HL-60/S4 (cell line): ENCODE results near the gene FBLIM1.
"Not testable (repeated sequence)": the region's sequence is repeated elsewhere in the genome, so short reads cannot be mapped to it uniquely, and the experiment has no call there.

Source experiments
- in situ Hi-C: fragments of 300-500 bp; cut with MboI; formaldehyde crosslinking; loops from 2 replicates; pipeline ENCODE4 v1.14.3; 2022; ENCODE audit warnings: low sequenced_read_pairs

The FBLIM1 gene

GRCh38 chr1:15802234-15802965, 43.8 kb downstream of the FBLIM1 start:
- in situ Hi-C loops, result loop anchor here (25.0 kb wide), 2 partner anchors 185 to 385 kb away; partner anchors contain the start of gene ZBTB17

- in situ Hi-C loops, result loop anchor here (25.0 kb wide), 2 partner anchors 184 to 384 kb away; partner anchors contain the start of gene ZBTB17
Measured at GRCh38 chr1:15803380-15803779, 44.8 kb downstream of the FBLIM1 start.

- in situ Hi-C loops, result loop anchor here (25.0 kb wide), 2 partner anchors 183 to 383 kb away; partner anchors contain the start of gene ZBTB17
Measured at GRCh38 chr1:15804060-15804459, 45.5 kb downstream of the FBLIM1 start.

- in situ Hi-C loops, result loop anchor here (25.0 kb wide), 2 partner anchors 180 to 380 kb away; partner anchors contain the start of gene ZBTB17
Measured at GRCh38 chr1:15807121-15807520, 48.5 kb downstream of the FBLIM1 start.

- in situ Hi-C loops, result loop anchor here (25.0 kb wide), 2 partner anchors 180 to 380 kb away; partner anchors contain the start of gene ZBTB17
Measured at GRCh38 chr1:15807549-15807948, 49.0 kb downstream of the FBLIM1 start, which contains the start of gene UQCRHL. UQCRHL (minus strand) TSS chr1:15807649; CDS start chr1:15807649, 0 bp downstream.

DNA sequence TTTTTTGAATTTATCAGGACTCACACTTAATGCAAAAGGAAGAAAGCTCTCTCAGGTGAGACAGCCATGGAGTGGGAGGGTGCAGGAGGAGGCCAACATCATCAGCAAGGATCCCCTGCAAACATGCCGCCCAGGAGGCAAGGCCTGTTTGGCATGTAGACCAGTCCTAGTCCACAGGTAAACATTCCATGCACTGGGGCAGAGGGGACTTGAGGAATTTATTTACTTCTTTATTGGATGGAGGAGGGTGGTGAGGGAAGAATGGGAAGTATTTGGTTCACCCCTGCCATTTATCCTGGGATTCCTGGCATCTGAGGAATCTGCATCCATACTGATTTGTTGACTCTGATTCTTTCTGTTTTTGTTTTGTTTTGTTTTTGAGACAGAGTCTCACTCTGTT, 50.4 kb downstream of the FBLIM1 start:
- in situ Hi-C loops, result loop anchor here (25.0 kb wide), 2 partner anchors 178 to 378 kb away; partner anchors contain the start of gene ZBTB17

DNA sequence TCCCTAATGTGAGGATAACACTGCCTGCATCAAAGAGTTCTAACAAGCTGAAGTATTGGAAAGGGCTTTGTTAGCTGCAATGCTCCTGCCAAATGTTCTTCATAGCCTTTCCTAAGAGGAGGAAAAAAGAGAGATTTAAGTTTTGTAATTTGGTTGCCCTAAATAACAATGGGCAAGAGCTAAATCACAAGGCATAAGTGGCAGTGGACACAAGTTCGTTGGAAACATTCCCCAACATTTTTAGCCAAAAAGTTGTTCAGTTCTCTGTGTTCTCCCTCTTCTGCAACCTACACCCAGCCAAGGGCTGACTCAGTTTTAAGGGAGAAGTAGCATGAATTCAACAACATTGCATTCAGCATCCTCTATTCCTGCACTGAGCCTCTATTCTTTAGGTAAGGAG, 51.5 kb downstream of the FBLIM1 start:
- in situ Hi-C loops, result loop anchor here (25.0 kb wide), 2 partner anchors 177 to 377 kb away; partner anchors contain the start of gene ZBTB17

DNA sequence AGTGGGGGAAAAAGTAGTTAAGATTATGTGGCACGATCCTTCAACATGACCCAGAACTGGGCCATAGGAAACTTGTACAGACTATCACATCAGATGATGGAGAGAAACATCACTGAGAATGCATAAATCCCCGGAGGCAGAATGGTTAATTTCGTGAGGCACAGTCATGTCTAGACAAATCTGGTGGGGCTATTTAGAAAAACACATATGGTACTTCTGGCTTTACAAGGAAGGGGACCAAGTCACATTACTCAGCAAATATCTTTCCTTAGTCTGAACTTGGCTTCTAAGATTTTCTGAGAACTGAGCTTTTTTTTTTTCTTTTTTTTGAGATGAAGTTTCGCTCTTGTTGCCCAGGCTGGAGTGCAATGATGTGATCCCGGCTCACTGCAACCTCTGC, 58.1 kb downstream of the FBLIM1 start:
- in situ Hi-C loops, result loop anchor here (25.0 kb wide), 2 partner anchors 171 to 371 kb away; partner anchors contain the start of gene ZBTB17

DNA sequence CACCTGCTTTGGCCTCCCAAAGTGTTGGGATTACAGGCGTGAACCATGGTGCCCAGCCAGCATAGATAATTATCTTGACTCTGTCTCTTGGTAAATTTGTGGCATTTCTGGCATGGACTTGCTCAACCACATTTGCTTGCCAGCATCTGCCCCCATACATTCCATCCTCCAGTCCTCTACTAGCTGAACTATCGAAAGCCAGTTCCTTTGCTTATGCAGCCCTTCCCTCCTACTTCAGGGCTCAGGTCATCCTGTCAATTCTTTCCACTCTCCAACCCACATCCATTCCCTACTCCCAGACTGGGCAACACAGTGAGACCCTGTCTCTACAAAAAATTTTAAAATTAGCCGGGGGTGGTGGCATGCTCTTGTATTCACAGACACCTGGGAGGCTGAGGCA, 61.9 kb downstream of the FBLIM1 start:
- in situ Hi-C loops, result loop anchor here (25.0 kb wide), 2 partner anchors 167 to 367 kb away; partner anchors contain the start of gene ZBTB17

DNA sequence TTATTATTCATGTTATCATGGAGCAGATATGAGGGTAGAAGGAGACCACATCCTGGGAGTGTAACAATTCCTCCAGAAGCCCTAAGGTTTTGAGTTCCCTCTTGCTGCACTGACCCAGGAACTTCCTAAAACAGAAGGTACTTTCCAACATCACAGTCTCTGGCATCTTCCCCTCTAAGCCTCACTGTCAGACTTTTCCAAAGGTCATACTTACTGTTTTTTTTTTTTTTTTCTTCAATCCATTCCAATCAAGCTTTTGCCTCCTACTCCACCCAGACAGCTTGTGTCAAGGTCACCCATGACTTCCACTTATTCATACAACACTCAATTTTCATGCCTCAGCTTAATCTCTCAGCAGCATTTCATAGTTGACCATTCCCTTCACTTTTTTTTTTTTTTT, 67.2 kb downstream of the FBLIM1 start:
- in situ Hi-C loops, result no loop called here

DNA sequence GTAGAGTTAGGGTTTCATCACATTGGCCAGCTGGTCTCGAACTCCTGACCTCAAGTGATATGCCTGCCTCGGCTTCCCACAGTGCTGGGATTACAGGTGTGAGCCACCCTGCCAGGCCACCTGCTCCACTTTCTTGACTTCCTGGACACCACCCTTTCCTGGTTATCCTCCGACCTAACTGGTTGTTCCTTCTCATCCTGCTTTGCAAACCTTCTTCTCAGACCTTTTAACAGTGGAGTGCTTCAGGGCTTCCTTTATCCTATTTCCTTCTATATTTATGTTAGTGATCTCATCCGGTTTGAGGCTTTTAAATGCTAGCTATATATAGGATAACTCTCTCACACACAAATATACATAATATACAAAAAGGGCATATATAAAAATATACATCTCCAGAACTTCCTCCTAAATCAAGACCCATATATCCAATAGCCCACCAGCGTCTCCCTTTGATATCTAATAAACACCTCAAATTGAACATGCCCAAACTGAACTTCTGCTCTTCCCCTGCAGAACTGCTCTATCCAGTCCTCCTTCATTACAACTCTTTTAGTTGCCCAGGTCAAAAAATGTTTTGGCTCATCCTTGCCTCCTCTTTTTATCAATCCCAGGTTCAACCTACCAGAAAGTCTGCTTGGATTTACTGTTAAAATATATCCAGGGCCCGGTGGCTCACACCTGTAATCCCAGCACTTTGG, 68.4 kb downstream of the FBLIM1 start:
- in situ Hi-C loops, result no loop called here

DNA sequence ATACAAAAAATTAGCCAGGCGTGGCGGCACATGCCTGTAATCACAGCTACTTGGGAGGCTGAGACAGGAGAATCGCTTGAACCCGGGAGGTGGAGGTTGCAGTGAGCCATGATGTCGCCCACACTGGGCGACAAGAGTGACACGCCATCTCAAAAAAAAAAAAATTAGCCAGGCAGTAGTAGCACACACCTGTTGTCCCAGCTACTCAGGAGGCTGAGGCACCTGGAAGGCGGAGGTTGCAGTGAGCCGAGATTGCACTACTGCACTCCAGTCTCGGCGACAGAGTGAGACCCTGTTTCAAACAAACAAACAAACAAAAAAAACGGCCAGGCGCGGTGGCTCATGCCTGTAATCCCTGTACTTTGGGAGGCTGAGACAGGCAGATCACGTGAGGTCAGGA, 69.0 kb downstream of the FBLIM1 start:
- in situ Hi-C loops, result not testable (repeated sequence)

DNA sequence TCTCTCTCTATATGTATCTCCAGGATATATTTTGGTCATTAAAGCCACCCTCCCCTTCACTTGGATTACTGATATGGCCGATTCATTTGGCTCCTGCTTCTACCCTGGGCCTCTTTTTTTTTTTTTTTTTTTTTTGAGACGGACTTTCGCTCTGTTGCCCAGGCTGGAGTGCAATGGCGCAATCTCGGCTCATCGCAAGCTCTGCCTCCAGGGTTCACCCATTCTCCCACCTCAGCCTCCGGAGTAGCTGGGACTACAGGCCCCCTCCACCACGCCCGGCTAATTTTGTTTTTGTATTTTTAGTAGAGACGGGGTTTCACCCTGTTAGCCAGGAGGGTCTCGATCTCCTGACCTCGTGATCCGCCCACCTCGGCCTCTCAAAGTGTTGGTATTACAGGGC, 70.3 kb downstream of the FBLIM1 start:
- in situ Hi-C loops, result not testable (repeated sequence)

DNA sequence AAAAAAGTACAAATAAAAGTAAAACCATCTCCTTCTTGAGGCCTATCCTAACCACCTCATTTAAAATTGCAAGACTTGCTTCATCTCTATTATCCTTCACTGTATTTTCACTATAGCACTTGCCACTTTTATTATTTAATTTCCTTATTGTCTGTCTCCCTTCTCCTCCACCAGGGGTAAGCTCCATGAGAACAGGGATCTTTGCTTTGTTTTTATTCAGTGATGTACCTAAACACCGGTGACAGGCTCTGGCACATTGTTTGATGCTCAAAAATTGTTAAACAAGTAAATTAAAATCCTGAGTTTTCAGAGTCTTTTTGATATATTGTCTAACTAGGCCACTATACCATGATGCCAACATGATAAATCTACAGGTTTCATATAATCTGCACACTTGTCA, 71.7 kb downstream of the FBLIM1 start:
- in situ Hi-C loops, result no loop called here

DNA sequence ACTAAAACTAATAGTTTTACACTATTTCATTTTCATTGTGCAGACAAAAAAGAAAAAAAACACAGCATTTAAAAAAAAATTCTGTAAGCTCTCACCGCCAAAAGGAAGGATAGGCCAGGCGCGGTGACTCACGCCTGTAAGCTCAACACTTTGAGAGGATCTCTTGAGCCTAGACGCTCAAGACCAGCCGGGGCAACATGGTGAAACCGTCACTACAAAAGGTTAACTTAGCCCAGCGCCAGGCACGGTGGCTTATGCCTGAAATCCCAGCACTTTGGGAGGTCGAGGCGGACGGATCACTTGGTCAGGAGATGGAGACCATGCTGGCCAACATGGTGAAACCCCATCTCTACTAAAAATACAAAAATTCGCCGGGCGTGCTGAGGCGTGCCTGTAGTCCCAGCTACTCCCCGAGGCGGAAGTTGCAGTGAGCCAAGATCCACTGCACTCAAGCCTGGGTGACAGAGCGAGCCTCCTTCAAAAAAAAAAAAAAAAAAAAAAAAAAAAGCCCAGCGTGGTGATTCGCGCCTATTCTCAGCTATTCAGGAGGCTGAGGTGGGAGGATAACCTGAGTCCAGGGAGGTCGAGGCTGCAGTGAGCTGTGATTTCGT, 74.6 kb downstream of the FBLIM1 start:
- in situ Hi-C loops, result no loop called here

- in situ Hi-C loops, result no loop called here
Measured at GRCh38 chr1:15833842-15834405, 75.3 kb downstream of the FBLIM1 start.

GRCh38 chr1:15834406-15835204, 76.0 kb downstream of the FBLIM1 start:
- in situ Hi-C loops, result no loop called here

DNA sequence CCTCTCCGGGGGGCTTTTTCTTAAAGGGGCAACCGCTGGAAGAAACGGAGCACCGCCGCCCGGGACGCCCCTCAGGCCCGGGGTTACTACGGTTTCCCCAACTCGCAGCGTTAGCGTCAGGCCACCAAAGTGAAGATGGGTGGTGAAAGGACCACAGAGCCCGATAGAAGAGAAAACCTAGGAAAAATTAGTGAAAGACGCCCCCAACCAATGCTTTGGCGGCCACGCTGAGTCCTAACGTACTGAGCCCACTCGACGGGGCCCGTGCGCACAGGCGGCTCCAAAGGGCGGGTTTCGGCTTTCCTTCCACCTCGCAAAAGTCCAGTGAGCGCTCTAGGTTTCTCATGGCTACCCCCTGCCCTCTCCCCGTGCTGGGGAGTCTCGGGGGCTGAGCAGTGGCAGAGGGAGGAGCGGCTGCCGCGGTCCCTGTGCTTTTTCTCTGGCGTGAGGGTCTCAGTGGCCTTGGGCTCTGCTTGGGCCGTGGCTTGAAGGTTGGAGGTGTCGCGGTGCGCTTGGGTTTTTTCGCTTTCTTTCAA, 76.7 kb downstream of the FBLIM1 start:
- in situ Hi-C loops, result no loop called here

DNA sequence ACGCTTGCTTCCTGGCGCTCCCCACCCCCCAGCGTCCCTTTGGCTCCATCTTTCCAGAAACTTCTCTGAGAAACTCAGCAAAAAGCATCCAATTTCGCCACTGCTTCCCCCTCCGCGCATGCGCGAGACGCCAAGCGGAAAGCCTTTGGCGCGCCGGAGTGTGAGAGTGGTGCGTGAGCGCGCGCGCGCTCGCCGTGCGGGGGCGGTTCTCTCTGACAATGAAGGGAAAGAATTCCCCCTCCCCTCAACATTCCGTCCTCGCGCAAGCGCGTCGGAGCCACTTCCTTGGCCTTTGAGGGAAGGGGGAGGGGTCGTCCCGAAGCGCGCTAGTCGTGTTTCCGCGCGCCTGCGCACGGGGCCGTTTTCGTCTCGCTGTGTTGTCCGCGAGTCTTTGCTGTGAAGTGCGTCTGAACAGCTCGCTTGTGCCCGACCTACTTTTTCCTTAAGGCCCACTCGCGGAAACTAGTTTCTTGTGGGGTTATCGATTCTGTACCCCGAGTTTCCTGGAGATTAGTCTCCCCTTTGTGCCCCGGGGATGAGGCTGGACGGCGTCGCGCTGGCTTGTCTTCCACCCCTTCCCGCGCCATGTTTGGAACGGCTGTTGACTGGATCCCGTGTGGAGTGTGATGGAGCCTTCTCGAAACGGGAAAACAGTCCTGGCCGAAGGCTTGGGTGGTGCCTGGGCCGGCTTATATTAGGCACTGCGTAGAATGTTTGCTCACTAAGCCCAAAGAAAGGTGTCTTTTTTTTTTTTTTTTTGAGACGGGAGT, 77.3 kb downstream of the FBLIM1 start:
- in situ Hi-C loops, result no loop called here
